ENCODE measurements around the gene COL4A6.
"Not testable (repeated sequence)": the region's sequence is repeated elsewhere in the genome, so short reads cannot be mapped to it uniquely, and the experiment has no call there.

DNA sequence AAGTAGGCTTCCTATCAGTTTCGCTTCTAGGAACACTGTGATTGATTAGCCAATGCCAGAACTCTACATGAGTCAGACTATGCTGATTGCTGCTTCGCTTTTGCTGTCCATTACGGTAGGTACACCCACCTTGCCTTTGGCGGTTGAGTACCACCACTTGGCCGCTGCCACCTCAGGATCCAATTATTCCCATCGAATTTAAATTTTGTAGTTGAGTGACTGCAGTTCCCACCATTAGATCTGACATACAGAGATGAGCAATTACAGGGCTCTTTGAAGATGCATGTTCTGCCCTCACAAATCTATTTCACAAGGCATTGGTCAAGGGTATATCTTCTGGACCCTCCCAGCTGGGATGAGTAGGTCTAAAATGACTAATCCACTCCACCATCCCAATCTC, 43.3 kb upstream of the COL4A6 start:
- TF ChIP-seq CTCF (IDR thresholded peaks at IDR 0.05; ENCODE audit: insufficient read depth, low read length, poor library complexity, severe bottlenecking); EZH2phosphoT487 (conservative IDR thresholded peaks at IDR 0.05; ENCODE audit: low read length): not testable (repeated sequence)
